Measurements from ENCODE around the gene SCG5.

Gene SCG5

DNA sequence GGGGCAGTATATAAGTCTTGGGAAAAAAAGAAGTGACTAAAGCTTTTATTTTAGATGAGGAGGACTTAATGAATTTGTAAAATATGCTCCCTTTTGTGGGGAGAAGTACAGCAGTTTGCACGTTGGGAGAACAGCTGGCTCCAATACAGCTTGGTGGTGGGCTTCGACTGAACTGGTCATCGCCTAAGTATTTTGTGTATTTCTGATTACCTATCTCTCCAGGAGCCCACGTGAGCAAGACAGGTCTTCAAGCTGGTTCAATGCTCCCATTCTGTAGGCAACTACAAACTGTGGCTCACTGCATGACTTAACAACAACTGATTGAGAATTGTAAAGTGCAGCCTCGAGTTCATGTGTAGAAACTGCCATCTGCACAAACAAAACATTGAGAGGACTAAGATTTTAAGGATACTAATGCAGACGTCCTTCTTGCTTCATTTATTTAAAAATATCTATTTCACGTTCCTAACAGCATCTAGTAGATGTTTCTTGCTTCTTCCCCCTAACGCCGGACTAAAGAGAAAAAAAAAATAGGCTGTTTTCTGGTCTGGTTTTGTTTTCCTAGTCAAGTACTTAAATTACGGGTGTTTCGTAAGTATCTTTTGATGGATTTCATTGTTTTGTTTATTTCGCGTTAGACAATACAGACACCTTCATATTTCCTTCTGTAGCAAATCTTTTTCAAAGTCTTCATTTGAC lies 74.9 kb downstream of the SCG5 start:
- Mint-ChIP-seq H3K36me3 (ENCODE audit: low read depth) (no peaks in the 10 kb centered on the region), H3K27me3 (ENCODE audit: low read depth) (peaks cover 80% of the 10 kb centered on the region), H3K27ac (no peak overlapping the region), H3K4me3 (peak overlapping the region; percentile 11), H3K4me1 (ENCODE audit: low read depth) (peaks cover 10% of the 10 kb centered on the region), H3K9me3 (no peaks in the 10 kb centered on the region)
- DNase-seq (ENCODE audit: low spot score): no peak

DNA sequence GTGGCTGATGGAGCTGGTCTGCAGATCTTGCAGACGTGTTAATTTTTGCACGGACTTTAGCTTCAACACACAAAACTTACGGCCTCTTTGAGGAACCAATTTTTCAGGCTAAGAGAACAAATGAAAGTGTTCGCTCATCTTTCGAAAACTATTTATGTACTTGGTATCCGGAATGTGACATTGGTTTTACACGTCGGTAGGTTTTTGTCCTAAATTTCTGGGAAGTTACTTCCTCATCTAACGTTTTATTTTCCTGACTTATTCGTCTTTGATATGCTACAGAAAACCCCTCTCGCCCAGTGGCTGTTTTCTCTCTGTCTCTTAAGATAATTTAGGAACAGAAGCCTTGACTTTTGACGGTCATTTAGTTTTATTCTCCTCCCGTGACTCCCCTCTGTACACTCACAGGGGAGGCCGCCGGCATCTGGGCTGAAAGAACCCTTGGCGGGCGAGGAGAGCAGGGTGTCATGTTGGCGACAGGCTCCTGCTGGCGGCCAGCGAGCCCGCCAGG lies 75.5 kb downstream of the SCG5 start:
- Mint-ChIP-seq H3K4me3 (peak overlapping the region; percentile 11), H3K4me1 (ENCODE audit: low read depth) (peaks cover 10% of the 10 kb centered on the region), H3K9me3 (no peaks in the 10 kb centered on the region), H3K27ac (no peak overlapping the region), H3K27me3 (ENCODE audit: low read depth) (peaks cover 82% of the 10 kb centered on the region), H3K36me3 (ENCODE audit: low read depth) (no peaks in the 10 kb centered on the region)
- DNase-seq (ENCODE audit: low spot score): no peak

DNA sequence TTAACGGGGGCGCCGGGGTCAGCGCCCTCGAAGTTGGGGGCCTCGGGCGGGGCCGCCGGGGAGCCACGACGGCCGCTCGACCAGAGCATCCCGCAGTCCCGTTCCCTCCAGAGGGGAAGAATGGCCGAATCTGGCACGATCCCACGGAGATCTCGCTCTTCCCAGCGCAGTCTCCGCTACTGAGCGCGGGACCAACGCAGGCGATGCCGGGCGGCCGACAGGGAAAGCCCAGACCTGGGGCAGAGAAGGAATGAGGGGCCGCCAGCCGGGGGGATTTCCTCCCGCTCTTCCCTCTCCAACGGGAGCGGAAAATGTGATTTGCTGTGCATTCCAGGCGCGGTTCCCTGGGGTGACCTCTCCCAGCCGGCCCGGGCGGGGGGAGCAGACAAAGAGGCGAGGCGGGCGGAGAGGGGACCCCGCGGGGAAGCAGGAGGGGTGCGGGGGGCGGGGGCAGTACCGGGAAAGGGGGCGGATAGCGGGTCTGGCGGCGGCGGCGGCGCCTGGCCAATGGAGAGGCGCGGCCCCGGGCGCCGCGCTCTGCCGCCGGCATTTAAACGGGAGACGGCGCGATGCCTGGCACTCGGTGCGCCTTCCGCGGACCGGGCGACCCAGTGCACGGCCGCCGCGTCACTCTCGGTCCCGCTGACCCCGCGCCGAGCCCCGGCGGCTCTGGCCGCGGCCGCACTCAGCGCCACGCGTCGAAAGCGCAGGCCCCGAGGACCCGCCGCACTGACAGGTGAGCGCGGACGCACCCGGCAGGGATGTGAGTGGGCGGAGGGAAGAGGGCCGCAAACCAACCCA lies 76.1 kb downstream of the SCG5 start, which contains the start of gene GREM1:
Gene GREM1 (plus strand): TSS at position 579 of the 801 bp plus-strand sequence. CDS start 12,687 bp downstream, outside the sequence.
- Mint-ChIP-seq H3K27ac (no peak within 1 kb of the TSS), H3K9me3 (no peaks in the 10 kb centered on the region), H3K4me3 (peak within 1 kb of the TSS; percentile 19), H3K27me3 (ENCODE audit: low read depth) (peaks cover 89% of the 10 kb centered on the region), H3K36me3 (ENCODE audit: low read depth) (no peaks in the 10 kb centered on the region), H3K4me1 (ENCODE audit: low read depth) (peaks cover 12% of the 10 kb centered on the region)
- DNase-seq (ENCODE audit: low spot score): no peak

DNA sequence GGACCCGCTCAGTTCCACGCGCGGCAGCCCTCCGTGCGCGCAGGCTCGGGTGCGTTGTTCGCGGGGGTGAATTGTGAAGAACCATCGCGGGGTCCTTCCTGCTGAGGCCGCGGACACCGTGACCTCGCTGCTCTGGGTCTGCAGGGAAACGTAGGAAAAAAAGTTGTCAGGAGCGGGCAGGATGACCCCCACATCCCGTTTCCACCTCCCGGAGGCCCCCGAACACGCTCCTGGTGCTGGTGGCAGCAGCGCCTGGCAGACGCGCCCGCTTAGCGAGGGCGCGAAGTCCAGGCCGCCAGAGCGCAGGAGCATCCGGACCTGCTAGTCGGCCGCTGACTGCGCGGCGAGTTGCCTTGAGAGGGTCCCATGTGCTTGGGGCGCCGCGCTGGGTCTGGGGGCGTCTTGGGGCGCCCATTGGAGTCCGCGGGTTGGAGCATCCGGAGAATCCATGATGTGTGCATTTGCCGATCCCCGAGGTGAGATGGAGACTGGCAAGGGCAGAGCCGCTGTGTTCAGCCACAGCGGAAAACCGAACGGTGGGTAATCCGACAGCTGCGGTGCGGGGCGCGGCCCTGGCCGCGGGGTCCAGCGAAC lies 76.8 kb downstream of the SCG5 start:
- DNase-seq (ENCODE audit: low spot score): no peak
- H3K4me3 Mint-ChIP-seq: peak overlapping the region; percentile 19
- H3K36me3 Mint-ChIP-seq (ENCODE audit: low read depth): no peaks in the 10 kb centered on the region
- H3K27me3 Mint-ChIP-seq (ENCODE audit: low read depth): peaks cover 89% of the 10 kb centered on the region
- H3K27ac Mint-ChIP-seq: no peak overlapping the region
- no peaks in the 10 kb centered on the region for H3K9me3 Mint-ChIP-seq
- H3K4me1 Mint-ChIP-seq (ENCODE audit: low read depth): peaks cover 18% of the 10 kb centered on the region

DNA sequence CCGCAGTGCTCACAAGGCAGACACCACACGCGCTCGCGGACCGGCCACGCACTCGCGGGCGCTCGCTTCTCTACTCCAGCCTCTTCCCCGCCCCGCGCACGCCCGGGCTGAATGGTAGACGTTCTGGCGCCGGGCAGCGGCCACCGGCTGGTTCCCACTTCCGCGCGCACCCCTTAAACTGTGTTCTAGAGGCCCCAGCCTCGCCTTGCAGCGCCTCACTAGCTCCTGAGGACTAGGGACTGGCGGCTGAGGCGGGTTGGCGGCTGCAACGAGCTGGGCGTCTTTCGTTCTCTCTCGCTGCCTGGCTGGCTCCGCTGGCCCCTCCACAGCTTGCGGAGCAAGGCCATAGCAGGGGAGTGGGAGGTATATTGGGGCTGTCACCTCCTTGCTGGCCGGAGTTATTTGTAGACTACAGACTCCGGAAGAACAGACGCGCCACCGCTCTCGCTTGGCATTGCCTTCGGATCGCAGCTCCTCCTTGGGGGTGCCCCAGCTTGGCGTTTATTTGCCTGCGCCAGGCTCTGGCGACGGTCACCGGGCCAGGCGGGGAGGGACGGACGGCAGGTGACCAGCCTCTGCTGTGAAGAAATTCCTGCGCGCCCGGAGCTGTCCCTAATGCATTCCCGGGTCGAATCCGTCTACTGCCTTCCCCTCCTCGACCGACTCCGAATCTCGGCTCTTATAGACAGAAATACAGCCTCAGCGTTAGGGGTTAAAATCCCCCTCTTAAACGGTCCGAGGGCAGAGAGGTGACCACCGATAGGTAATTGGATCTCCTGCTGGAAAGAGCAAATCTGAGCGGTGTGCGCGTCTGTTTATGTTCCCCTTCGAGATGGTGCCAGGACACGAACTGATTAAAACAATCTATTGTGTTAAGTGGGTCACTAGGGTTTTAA lies 77.6 kb downstream of the SCG5 start:
- H3K36me3 Mint-ChIP-seq (ENCODE audit: low read depth): no peaks in the 10 kb centered on the region
- DNase-seq (ENCODE audit: low spot score): no peak
- H3K9me3 Mint-ChIP-seq: no peaks in the 10 kb centered on the region
- H3K4me1 Mint-ChIP-seq (ENCODE audit: low read depth): peaks cover 22% of the 10 kb centered on the region
- H3K4me3 Mint-ChIP-seq: peak overlapping the region; percentile 19
- H3K27ac Mint-ChIP-seq: no peak overlapping the region
- peaks cover 86% of the 10 kb centered on the region for H3K27me3 Mint-ChIP-seq (ENCODE audit: low read depth)

DNA sequence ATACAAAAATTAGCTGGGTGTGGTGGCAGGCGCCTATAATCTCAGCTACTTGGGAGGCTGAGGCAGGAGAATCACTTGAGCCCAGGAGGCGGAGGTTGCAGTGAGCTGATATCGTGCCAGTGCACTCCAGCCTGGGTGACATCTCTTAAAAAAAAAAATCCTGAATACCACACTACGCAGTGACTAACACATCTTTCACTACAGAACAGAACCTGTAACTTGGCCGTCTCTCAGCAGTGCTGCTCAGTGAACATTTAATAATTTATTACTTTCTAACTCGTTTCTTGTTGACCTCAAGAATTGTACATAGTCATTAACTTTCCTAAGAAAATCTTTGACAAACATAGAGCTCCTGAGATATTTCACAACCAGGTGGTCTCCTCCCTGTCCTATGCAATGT lies 80.1 kb downstream of the SCG5 start:
- Mint-ChIP-seq H3K4me1 (ENCODE audit: low read depth) (peaks cover 21% of the 10 kb centered on the region), H3K27me3 (ENCODE audit: low read depth) (peaks cover 84% of the 10 kb centered on the region), H3K4me3 (no peak overlapping the region), H3K9me3 (peaks cover 5% of the 10 kb centered on the region), H3K36me3 (ENCODE audit: low read depth) (no peaks in the 10 kb centered on the region), H3K27ac (no peak overlapping the region)
- DNase-seq (ENCODE audit: low spot score): no peak

DNA sequence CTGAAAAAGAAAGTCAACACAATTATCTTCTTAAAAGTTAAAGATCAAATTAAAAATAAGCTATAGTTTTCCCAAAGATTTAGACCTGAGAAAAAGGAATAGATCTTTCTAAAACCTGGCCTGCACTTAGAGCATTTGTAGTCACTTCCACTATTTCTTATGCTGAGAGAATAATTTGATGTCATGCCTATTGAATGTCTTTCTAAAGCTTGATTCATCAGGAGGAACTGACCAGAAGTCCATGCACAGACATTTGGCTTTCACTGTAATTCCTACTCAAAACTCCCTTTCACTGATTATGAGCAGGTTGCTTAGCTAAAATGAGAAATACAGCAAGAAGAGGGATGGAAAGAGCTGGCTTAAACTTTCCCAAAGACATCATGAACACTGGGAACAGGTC lies 80.6 kb downstream of the SCG5 start:
- no peak for DNase-seq (ENCODE audit: low spot score)

DNA sequence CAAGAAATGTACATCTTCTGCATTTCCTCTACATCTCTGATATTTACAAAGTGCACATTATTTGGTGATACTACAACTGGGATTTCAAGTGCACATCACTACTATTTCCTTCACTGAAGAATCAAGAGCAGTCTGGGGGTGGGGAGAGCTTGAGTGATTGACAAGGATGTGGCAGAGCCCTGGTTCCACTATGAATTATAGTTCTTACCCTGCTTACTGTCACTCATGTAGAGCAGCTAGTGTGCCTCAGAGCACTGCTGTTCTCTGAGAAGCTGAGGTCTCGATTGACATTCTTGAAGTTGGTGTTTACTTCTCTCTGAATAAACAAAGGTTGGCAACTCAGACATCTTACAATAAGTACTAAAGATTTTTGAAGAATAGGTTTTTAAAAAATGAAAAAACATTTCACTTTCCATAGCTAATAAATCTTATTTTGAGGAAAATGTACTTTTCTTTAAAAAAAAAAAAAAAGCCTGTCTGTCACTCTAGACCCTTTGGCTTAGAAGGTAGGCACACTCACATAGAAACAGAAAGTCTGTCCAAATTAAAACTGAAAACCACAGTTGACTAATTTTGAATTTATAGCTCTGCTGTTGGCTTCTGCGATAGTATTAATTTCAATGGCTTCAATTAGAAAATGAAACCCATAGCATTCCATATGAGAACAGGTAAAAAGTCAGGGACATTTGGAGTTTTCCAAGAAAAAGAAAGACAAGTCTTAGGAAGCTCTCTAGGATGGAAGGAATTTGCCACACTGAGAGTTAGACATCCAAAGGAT lies 81.8 kb downstream of the SCG5 start:
- no peak for DNase-seq (ENCODE audit: low spot score)
- no peak overlapping the region for H3K27ac Mint-ChIP-seq
- no peaks in the 10 kb centered on the region for H3K36me3 Mint-ChIP-seq (ENCODE audit: low read depth)
- H3K4me3 Mint-ChIP-seq: no peak overlapping the region
- peaks cover 15% of the 10 kb centered on the region for H3K4me1 Mint-ChIP-seq (ENCODE audit: low read depth)
- peaks cover 81% of the 10 kb centered on the region for H3K27me3 Mint-ChIP-seq (ENCODE audit: low read depth)
- peaks cover 5% of the 10 kb centered on the region for H3K9me3 Mint-ChIP-seq

More for the DNA sequence above, 80.6 kb downstream of the SCG5 start:
- peaks cover 16% of the 10 kb centered on the region for H3K4me1 Mint-ChIP-seq (ENCODE audit: low read depth)
- no peak overlapping the region for H3K4me3 Mint-ChIP-seq
- peaks cover 81% of the 10 kb centered on the region for H3K27me3 Mint-ChIP-seq (ENCODE audit: low read depth)
- H3K27ac Mint-ChIP-seq: no peak overlapping the region
- H3K9me3 Mint-ChIP-seq: peaks cover 5% of the 10 kb centered on the region
- H3K36me3 Mint-ChIP-seq (ENCODE audit: low read depth): no peaks in the 10 kb centered on the region

DNA sequence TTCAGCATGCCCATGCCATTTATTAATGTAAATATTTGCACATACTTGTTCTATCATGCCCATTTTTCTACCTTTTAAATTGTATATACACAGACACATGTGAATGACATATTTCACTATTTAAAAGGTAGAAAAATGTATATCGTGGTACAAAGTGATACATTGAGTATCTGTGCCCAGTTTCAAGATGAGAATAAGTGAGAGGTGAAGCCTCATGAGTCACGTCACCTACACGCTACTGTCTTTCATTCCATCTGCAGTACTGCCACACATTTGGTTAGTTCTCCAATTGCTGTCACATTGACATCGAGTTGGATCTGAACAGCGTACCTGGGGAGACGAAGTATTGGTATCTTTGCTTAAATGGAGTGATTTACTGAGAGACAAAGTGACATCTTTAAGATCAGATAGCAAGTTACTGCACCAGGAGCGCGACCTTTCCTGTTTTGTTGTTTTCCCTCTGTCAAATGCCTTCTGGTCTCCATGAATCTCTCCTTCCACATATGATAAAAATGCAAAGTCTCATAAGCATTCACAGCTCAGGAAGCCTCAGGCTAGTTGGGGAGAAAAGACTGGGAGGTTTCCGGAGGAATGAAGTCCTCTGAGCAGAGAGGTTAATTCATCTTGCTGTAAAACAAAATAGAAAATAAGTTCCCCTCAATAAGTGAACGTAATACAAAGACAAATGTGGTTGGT lies 88.3 kb downstream of the SCG5 start:
- peaks cover 5% of the 10 kb centered on the region for H3K9me3 Mint-ChIP-seq
- H3K4me3 Mint-ChIP-seq: no peak overlapping the region
- no peaks in the 10 kb centered on the region for H3K36me3 Mint-ChIP-seq (ENCODE audit: low read depth)
- no peak for DNase-seq (ENCODE audit: low spot score)
- no peak overlapping the region for H3K27ac Mint-ChIP-seq
- H3K4me1 Mint-ChIP-seq (ENCODE audit: low read depth): no peaks in the 10 kb centered on the region
- peaks cover 55% of the 10 kb centered on the region for H3K27me3 Mint-ChIP-seq (ENCODE audit: low read depth)

DNA sequence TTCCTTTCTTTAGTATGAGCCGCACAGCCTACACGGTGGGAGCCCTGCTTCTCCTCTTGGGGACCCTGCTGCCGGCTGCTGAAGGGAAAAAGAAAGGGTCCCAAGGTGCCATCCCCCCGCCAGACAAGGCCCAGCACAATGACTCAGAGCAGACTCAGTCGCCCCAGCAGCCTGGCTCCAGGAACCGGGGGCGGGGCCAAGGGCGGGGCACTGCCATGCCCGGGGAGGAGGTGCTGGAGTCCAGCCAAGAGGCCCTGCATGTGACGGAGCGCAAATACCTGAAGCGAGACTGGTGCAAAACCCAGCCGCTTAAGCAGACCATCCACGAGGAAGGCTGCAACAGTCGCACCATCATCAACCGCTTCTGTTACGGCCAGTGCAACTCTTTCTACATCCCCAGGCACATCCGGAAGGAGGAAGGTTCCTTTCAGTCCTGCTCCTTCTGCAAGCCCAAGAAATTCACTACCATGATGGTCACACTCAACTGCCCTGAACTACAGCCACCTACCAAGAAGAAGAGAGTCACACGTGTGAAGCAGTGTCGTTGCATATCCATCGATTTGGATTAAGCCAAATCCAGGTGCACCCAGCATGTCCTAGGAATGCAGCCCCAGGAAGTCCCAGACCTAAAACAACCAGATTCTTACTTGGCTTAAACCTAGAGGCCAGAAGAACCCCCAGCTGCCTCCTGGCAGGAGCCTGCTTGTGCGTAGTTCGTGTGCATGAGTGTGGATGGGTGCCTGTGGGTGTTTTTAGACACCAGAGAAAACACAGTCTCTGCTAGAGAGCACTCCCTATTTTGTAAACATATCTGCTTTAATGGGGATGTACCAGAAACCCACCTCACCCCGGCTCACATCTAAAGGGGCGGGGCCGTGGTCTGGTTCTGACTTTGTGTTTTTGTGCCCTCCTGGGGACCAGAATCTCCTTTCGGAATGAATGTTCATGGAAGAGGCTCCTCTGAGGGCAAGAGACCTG lies 89.5 kb downstream of the SCG5 start:
- H3K4me1 Mint-ChIP-seq (ENCODE audit: low read depth): no peaks in the 10 kb centered on the region
- peaks cover 51% of the 10 kb centered on the region for H3K27me3 Mint-ChIP-seq (ENCODE audit: low read depth)
- H3K36me3 Mint-ChIP-seq (ENCODE audit: low read depth): no peaks in the 10 kb centered on the region
- H3K4me3 Mint-ChIP-seq: no peak overlapping the region
- H3K27ac Mint-ChIP-seq: no peak overlapping the region
- DNase-seq (ENCODE audit: low spot score): no peak
- peaks cover 5% of the 10 kb centered on the region for H3K9me3 Mint-ChIP-seq

DNA sequence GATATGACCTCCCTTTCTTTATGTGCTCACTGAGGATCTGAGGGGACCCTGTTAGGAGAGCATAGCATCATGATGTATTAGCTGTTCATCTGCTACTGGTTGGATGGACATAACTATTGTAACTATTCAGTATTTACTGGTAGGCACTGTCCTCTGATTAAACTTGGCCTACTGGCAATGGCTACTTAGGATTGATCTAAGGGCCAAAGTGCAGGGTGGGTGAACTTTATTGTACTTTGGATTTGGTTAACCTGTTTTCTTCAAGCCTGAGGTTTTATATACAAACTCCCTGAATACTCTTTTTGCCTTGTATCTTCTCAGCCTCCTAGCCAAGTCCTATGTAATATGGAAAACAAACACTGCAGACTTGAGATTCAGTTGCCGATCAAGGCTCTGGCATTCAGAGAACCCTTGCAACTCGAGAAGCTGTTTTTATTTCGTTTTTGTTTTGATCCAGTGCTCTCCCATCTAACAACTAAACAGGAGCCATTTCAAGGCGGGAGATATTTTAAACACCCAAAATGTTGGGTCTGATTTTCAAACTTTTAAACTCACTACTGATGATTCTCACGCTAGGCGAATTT lies 91.2 kb downstream of the SCG5 start:
- DNase-seq (ENCODE audit: low spot score): no peak
- H3K36me3 Mint-ChIP-seq (ENCODE audit: low read depth): no peaks in the 10 kb centered on the region
- peaks cover 43% of the 10 kb centered on the region for H3K27me3 Mint-ChIP-seq (ENCODE audit: low read depth)
- no peak overlapping the region for H3K4me3 Mint-ChIP-seq
- no peak overlapping the region for H3K27ac Mint-ChIP-seq
- no peaks in the 10 kb centered on the region for H3K9me3 Mint-ChIP-seq
- no peaks in the 10 kb centered on the region for H3K4me1 Mint-ChIP-seq (ENCODE audit: low read depth)

Data from T-helper 2 cell treated with Interferon-gamma antibody and Interleukin-4, amounts not matched to agents 5 μg/mL and 100 μg/mL, for 36 hours (primary cell).